H9 (cell line): ENCODE data around the gene HIRA. TPM values are rescaled to one million over a fixed set of nuclear protein-coding genes. Genes with fewer than 3 reads are reported as not detected.

Experiments
- DNase-seq: peaks from one replicate; pipeline ENCODE4 v3.0.0-alpha.2; 2017
- H2AFZ ChIP-seq: one replicate; pipeline ENCODE4 v1.6.1; 2013; ENCODE audit warnings: mild to moderate bottlenecking, low read length, control low read depth, moderate library complexity
- H2AK5ac ChIP-seq: 2 replicates; pipeline ENCODE4 v1.6.1; 2013; ENCODE audit warnings: low read length, control low read depth, mixed read lengths; ENCODE audit not compliant: insufficient read length
- H2BK120ac ChIP-seq: one replicate; pipeline ENCODE4 v1.6.1; 2013; ENCODE audit warnings: low read depth, mild to moderate bottlenecking, low read length, control low read depth, inconsistent platforms; ENCODE audit not compliant: poor library complexity, severe bottlenecking
- H2BK12ac ChIP-seq: 2 replicates; pipeline ENCODE4 v1.6.1; 2013; ENCODE audit warnings: low read length, control low read depth, mixed read lengths, low read depth; ENCODE audit not compliant: insufficient read length
- H2BK15ac ChIP-seq: 2 replicates; pipeline ENCODE4 v1.6.1; 2013; ENCODE audit warnings: low read depth, low read length, control low read depth
- H2BK20ac ChIP-seq: one replicate; pipeline ENCODE4 v1.6.1; 2013; ENCODE audit warnings: low read depth, mild to moderate bottlenecking, low read length, control low read depth, inconsistent platforms; ENCODE audit not compliant: poor library complexity, severe bottlenecking
- H2BK5ac ChIP-seq: 2 replicates; pipeline ENCODE4 v1.6.1; 2013; ENCODE audit warnings: low read length, control low read depth, mixed read lengths; ENCODE audit not compliant: insufficient read length
- H3K14ac ChIP-seq: 2 replicates; pipeline ENCODE4 v1.6.1; 2013; ENCODE audit warnings: low read length, control low read depth; ENCODE audit not compliant: insufficient read depth
- H3K18ac ChIP-seq: 2 replicates; pipeline ENCODE4 v1.6.1; 2013; ENCODE audit warnings: low read depth, mild to moderate bottlenecking, mixed read lengths, low read length, control low read depth; ENCODE audit not compliant: insufficient read length
- H3K23ac ChIP-seq: 2 replicates; pipeline ENCODE4 v1.6.1; 2013; ENCODE audit warnings: low read length, control low read depth, mixed read lengths, low read depth; ENCODE audit not compliant: insufficient read length
- H3K23me2 ChIP-seq: 2 replicates; pipeline ENCODE4 v1.6.1; 2013; ENCODE audit warnings: low read depth, mild to moderate bottlenecking, mixed read lengths, low read length, control low read depth; ENCODE audit not compliant: insufficient read length, poor library complexity, severe bottlenecking
- H3K27ac ChIP-seq: 2 replicates; pipeline ENCODE4 v1.5.1; 2013; ENCODE audit warnings: low read length, control low read depth, mixed read lengths, low read depth; ENCODE audit not compliant: insufficient read length
- H3K27me3 ChIP-seq: 2 replicates; pipeline ENCODE4 v1.6.1; 2013; ENCODE audit warnings: low read length, control low read depth, inconsistent platforms; ENCODE audit not compliant: insufficient read depth
- H3K4ac ChIP-seq: 2 replicates; pipeline ENCODE4 v1.6.1; 2013; ENCODE audit warnings: low read depth, mild to moderate bottlenecking, control low read depth, inconsistent platforms, low read length, moderate library complexity
- H3K4me1 ChIP-seq: 2 replicates; pipeline ENCODE4 v1.6.1; 2013; ENCODE audit warnings: low read length, control low read depth, inconsistent platforms; ENCODE audit not compliant: insufficient read depth
- H3K4me2 ChIP-seq: 2 replicates; pipeline ENCODE4 v1.6.1; 2013; ENCODE audit warnings: low read length, control low read depth, mixed read lengths; ENCODE audit not compliant: insufficient read length, insufficient read depth
- H3K56ac ChIP-seq: 2 replicates; pipeline ENCODE4 v1.6.1; 2013; ENCODE audit warnings: low read depth, mild to moderate bottlenecking, mixed read lengths, low read length, control low read depth; ENCODE audit not compliant: insufficient read length
- H3K79me1 ChIP-seq: 2 replicates; pipeline ENCODE4 v1.6.1; 2013; ENCODE audit warnings: low read depth, mild to moderate bottlenecking, moderate library complexity, low read length, control low read depth, inconsistent platforms; ENCODE audit not compliant: insufficient read depth, poor library complexity, severe bottlenecking
- H3K79me2 ChIP-seq: 2 replicates; pipeline ENCODE4 v1.6.1; 2013; ENCODE audit warnings: low read length, control low read depth, inconsistent platforms; ENCODE audit not compliant: insufficient read depth
- H3K9ac ChIP-seq: 2 replicates; pipeline ENCODE4 v1.6.1; 2013; ENCODE audit warnings: low read length, control low read depth, mixed read lengths; ENCODE audit not compliant: insufficient read length; ENCODE audit errors: extremely low read depth
- H3K9me3 ChIP-seq: one replicate; pipeline ENCODE4 v1.6.1; 2013; ENCODE audit warnings: low read depth, low read length, inconsistent platforms; ENCODE audit not compliant: control insufficient read depth
- H3T11ph ChIP-seq: one replicate; pipeline ENCODE4 v1.6.1; 2013; ENCODE audit warnings: mild to moderate bottlenecking, low read length, control low read depth, inconsistent platforms
- H4K20me1 ChIP-seq: one replicate; pipeline ENCODE4 v1.6.1; 2013; ENCODE audit not compliant: control insufficient read depth, insufficient read length, insufficient read depth
- H4K5ac ChIP-seq: 2 replicates; pipeline ENCODE4 v1.6.1; 2013; ENCODE audit warnings: low read depth, mild to moderate bottlenecking, mixed read lengths, low read length, control low read depth; ENCODE audit not compliant: insufficient read length
- H4K8ac ChIP-seq: replicated peaks from 2 replicates; pipeline ENCODE4 v1.6.1; 2013; ENCODE audit warnings: low read length, control low read depth, mixed read lengths, low read depth; ENCODE audit not compliant: insufficient read length
- H4K91ac ChIP-seq: 2 replicates; pipeline ENCODE4 v1.6.1; 2013; ENCODE audit warnings: low read depth, mild to moderate bottlenecking, moderate library complexity, mixed read lengths, low read length, control low read depth; ENCODE audit not compliant: insufficient read length
- H3K27ac Mint-ChIP-seq, 3 experiments: 2 replicates in 2 of 3; 3 replicates in 1 of 3; pipeline ENCODE4 v1.8.0; 2020 to 2021; ENCODE audit warnings: mixed read lengths in 3 of 3, mild to moderate bottlenecking in 1 of 3, moderate library complexity in 1 of 3
- H3K27me3 Mint-ChIP-seq: 2 replicates; pipeline ENCODE4 v1.8.0; 2021; ENCODE audit warnings: low read depth, mild to moderate bottlenecking, moderate library complexity, mixed read lengths
- H3K36me3 Mint-ChIP-seq, 3 experiments: 2 replicates in 2 of 3; 3 replicates in 1 of 3; pipeline ENCODE4 v1.8.0; 2020 to 2021; ENCODE audit warnings: low read depth in 3 of 3, mixed read lengths in 3 of 3; ENCODE audit not compliant: insufficient read depth in 1 of 3
- H3K4me1 Mint-ChIP-seq, 2 experiments: 2 replicates each; pipeline ENCODE4 v1.8.0; 2020; ENCODE audit warnings: mixed read lengths in 2 of 2
- H3K4me3 Mint-ChIP-seq, 2 experiments: 2 replicates in 1 of 2; 3 replicates in 1 of 2; pipeline ENCODE4 v1.8.0; 2020 to 2021; ENCODE audit warnings: mild to moderate bottlenecking in 2 of 2, mixed read lengths in 2 of 2, moderate library complexity in 1 of 2
- H3K9me3 Mint-ChIP-seq, 2 experiments: 2 replicates in 1 of 2; 3 replicates in 1 of 2; pipeline ENCODE4 v1.8.0; 2020; ENCODE audit warnings: mild to moderate bottlenecking in 2 of 2, mixed read lengths in 2 of 2, moderate library complexity in 1 of 2
- WGBS: extraction: QIAGEN DNeasy Blood & Tissue Kit; methylation state at CpG from one replicate; pipeline ENCODE4 v1.1.7; 2013; ENCODE audit warnings: missing lambda C conversion rate, low lambda C conversion rate, mixed read lengths; ENCODE audit not compliant: insufficient read length; ENCODE audit errors: extremely low coverage; 5-methylcytosine and 5-hydroxymethylcytosine counted together
- total RNA-seq: library from RNA; stranded (reverse); gene quantifications from 2 replicates; pipeline ENCODE4 v1.2.1, GENCODE V29; 2021
- TF ChIP-seq, protein P1 (sequence below): fragments of 200-600 bp; sonication (generic); conservative IDR thresholded peaks from 3 replicates; pipeline ENCODE4 v1.8.0; 2021; ENCODE audit warnings: antibody characterized with exemption, mild to moderate bottlenecking

The HIRA gene
- total RNA-seq, 1 experiment from 2014 or later, result 51.9 TPM

DNA sequence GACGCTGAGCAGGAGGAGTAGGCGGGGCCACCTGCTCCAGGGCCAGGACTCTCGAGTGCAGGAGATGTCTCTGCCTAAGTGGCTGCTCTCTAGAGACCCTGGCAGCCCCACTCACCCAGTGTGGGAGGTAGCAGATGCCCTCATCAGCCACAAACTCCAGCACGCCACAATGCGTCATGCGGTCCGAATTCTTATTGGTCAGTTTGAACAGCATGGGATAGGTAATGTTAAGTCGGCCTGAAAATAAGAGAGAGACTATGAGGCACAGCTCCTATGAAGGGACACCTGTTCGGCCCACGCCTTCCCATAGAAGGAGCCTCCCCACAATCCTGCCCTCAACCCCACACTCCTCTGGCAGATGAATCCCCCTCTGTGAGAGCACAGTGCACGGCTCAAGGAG is 40.0 kb upstream of the HIRA start:
- Histone ChIP-seq H2BK5ac (no peak overlapping the region), H3K9ac (no peak overlapping the region), H2BK12ac (no peak overlapping the region), H3K27me3 (no peaks in the 10 kb centered on the region), H2AK5ac (no peak overlapping the region), H3K23ac (no peak overlapping the region), H2BK15ac (no peak overlapping the region), H3K79me2 (peaks cover 2% of the 10 kb centered on the region; the same call in 1 of the 2 replicates), H4K5ac (no peak overlapping the region), H3K23me2 (no peaks in the 10 kb centered on the region), H3K9me3 (no peaks in the 10 kb centered on the region), H4K91ac (no peak overlapping the region), H3K4me1 (no peaks in the 10 kb centered on the region), H4K8ac (no peak overlapping the region), H3K14ac (no peak overlapping the region), H3T11ph (no peak overlapping the region), H2AFZ (no peak overlapping the region), H3K56ac (no peak overlapping the region), H3K4me2 (no peak overlapping the region), H4K20me1 (no peaks in the 10 kb centered on the region), H3K18ac (no peak overlapping the region), H2BK20ac (no peak overlapping the region), H3K79me1 (peaks cover 3% of the 10 kb centered on the region), H3K27ac (no peak overlapping the region), H2BK120ac (no peak overlapping the region), H3K4ac (no peak overlapping the region)
- H3K4me3 Mint-ChIP-seq, result no peak overlapping the region
- TF ChIP-seq, protein P1, sequence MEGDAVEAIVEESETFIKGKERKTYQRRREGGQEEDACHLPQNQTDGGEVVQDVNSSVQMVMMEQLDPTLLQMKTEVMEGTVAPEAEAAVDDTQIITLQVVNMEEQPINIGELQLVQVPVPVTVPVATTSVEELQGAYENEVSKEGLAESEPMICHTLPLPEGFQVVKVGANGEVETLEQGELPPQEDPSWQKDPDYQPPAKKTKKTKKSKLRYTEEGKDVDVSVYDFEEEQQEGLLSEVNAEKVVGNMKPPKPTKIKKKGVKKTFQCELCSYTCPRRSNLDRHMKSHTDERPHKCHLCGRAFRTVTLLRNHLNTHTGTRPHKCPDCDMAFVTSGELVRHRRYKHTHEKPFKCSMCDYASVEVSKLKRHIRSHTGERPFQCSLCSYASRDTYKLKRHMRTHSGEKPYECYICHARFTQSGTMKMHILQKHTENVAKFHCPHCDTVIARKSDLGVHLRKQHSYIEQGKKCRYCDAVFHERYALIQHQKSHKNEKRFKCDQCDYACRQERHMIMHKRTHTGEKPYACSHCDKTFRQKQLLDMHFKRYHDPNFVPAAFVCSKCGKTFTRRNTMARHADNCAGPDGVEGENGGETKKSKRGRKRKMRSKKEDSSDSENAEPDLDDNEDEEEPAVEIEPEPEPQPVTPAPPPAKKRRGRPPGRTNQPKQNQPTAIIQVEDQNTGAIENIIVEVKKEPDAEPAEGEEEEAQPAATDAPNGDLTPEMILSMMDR, result no peak
- H3K27me3 Mint-ChIP-seq, result no peaks in the 10 kb centered on the region
- no peaks in the 10 kb centered on the region; a peak in 1 of 5 replicates for H3K9me3 Mint-ChIP-seq
- peaks cover 46 to 80% (median 70%) of the 10 kb centered on the region in 3 experiments; a peak in 6 of 7 replicates for H3K36me3 Mint-ChIP-seq
- no peak overlapping the region for H3K27ac Mint-ChIP-seq
- no peaks in the 10 kb centered on the region for H3K4me1 Mint-ChIP-seq
- no peak for DNase-seq
- no CpG with 5 or more reads among the region's 11 CpGs for WGBS
